GM12864 (cell line): Measurements from ENCODE around the gene PHC3.
"Not testable (repeated sequence)": the region's sequence is repeated elsewhere in the genome, so short reads cannot be mapped to it uniquely, and the experiment has no call there.

Source experiments
- DNase-seq: peaks from one replicate; pipeline ENCODE4 v3.0.0-alpha.2; 2011; ENCODE audit warnings: low read depth
- H3K4me3 ChIP-seq: 2 replicates; pipeline ENCODE4 v1.5.1; 2011; ENCODE audit warnings: mild to moderate bottlenecking, low read depth, low read length, control low read depth
- CTCF ChIP-seq: IDR thresholded peaks from 2 replicates; pipeline ENCODE4 v1.5.1; 2011; ENCODE audit warnings: low read depth, mild to moderate bottlenecking, moderate library complexity, low read length, control low read depth, inconsistent platforms; ENCODE audit errors: missing control alignments

PHC3 gene

GRCh38 chr3:170221924-170222646 lies 40.6 kb upstream of the PHC3 start, which contains the start of gene PRKCI:
PRKCI (plus strand) TSS chr3:170222424; CDS start chr3:170222670, 246 bp downstream.
- H3K4me3 ChIP-seq: peak within 1 kb of the TSS; percentile 54
- TF ChIP-seq CTCF: no peak
- DNase-seq: peak; percentile 86

GRCh38 chr3:170220871-170221270 lies 39.3 kb upstream of the PHC3 start:
- DNase-seq: no peak
- H3K4me3 ChIP-seq: no peak overlapping the region
- TF ChIP-seq CTCF: no peak

GRCh38 chr3:170219850-170220249 lies 38.3 kb upstream of the PHC3 start:
- no peak overlapping the region for H3K4me3 ChIP-seq
- no peak for TF ChIP-seq CTCF
- no peak for DNase-seq

GRCh38 chr3:170211668-170212067 lies 30.1 kb upstream of the PHC3 start:
- DNase-seq: no peak
- no peak overlapping the region for H3K4me3 ChIP-seq
- TF ChIP-seq CTCF: no peak

DNA sequence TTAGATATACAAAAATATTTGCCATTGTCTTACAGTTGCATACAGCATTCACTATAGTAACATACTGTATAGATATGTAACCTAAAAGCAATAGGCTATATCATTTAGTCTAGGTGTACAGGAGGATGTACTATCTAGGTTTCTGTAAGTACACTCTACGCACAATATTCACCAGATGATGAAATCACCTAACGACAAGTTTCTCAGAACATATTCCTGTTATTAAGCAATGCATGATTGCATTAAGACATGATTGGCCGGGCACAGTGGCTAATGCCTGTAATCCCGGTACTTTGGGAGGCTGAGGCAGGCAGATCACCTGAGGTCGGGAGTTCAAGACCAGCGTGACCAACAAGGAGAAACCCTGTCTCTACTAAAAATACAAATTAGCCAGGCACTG lies 26.2 kb upstream of the PHC3 start:
- no peak for TF ChIP-seq CTCF
- H3K4me3 ChIP-seq: no peak overlapping the region
- no peak for DNase-seq

DNA sequence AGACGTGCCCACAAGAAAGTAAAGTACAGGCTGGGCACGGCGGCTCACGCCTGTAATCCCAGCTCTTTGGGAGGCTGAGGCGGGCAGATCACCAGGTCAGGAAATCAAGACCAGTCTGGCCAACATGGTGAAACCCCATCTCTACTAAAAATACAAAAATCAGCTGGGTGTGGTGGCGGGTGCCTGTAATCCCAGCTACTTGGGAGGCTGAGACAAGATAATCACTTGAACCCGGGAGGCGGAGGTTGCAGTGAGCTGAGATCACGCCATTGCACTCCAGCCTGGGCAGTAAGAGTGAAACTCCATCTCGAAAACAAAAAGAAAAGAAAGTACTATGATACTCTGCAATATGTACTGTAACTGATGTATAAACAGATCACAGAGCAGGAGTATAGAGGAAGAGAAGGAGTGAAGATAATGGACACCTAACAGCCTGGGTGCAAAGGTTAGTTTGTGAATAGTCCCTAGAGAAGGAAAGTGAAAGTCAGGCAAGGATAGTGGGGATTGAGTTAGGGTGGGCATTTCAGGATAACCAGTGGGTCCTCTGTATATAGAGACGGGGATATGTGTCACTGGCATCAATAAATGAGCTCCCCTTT lies 24.7 kb upstream of the PHC3 start:
- not testable (repeated sequence) for H3K4me3 ChIP-seq, DNase-seq

DNA sequence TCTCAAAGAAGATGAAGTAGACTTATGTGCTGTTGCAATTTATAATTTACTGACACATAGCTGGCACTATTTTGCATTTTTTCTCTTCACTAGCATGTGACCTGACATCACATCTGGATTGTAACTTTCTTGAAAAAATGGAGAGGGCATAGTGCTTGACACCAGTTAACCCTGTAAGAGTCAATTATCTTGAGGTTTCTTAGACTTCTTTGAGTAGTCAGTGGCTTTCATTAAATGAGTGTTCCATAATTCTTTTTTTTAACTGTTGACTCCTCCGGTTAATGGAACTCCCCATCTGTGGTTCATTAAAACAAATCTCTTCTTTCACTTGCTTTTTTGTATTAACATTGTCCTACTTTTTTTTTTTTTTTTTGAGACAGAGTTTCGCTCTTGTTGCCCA lies 23.8 kb upstream of the PHC3 start:
- no peak for DNase-seq
- TF ChIP-seq CTCF: no peak
- H3K4me3 ChIP-seq: no peak overlapping the region
